H9 (cell line): ENCODE results near the gene RFWD3. TPM values are rescaled to one million over a fixed set of nuclear protein-coding genes. Genes with fewer than 3 reads are reported as not detected.

Source experiments
- DNase-seq: peaks from one replicate; pipeline ENCODE4 v3.0.0-alpha.2; 2017
- H2AFZ ChIP-seq: one replicate; pipeline ENCODE4 v1.6.1; 2013; ENCODE audit warnings: mild to moderate bottlenecking, low read length, control low read depth, moderate library complexity
- H2AK5ac ChIP-seq: 2 replicates; pipeline ENCODE4 v1.6.1; 2013; ENCODE audit warnings: low read length, control low read depth, mixed read lengths; ENCODE audit not compliant: insufficient read length
- H2BK120ac ChIP-seq: one replicate; pipeline ENCODE4 v1.6.1; 2013; ENCODE audit warnings: low read depth, mild to moderate bottlenecking, low read length, control low read depth, inconsistent platforms; ENCODE audit not compliant: poor library complexity, severe bottlenecking
- H2BK12ac ChIP-seq: 2 replicates; pipeline ENCODE4 v1.6.1; 2013; ENCODE audit warnings: low read length, control low read depth, mixed read lengths, low read depth; ENCODE audit not compliant: insufficient read length
- H2BK15ac ChIP-seq: 2 replicates; pipeline ENCODE4 v1.6.1; 2013; ENCODE audit warnings: low read depth, low read length, control low read depth
- H2BK20ac ChIP-seq: one replicate; pipeline ENCODE4 v1.6.1; 2013; ENCODE audit warnings: low read depth, mild to moderate bottlenecking, low read length, control low read depth, inconsistent platforms; ENCODE audit not compliant: poor library complexity, severe bottlenecking
- H2BK5ac ChIP-seq: 2 replicates; pipeline ENCODE4 v1.6.1; 2013; ENCODE audit warnings: low read length, control low read depth, mixed read lengths; ENCODE audit not compliant: insufficient read length
- H3K14ac ChIP-seq: 2 replicates; pipeline ENCODE4 v1.6.1; 2013; ENCODE audit warnings: low read length, control low read depth; ENCODE audit not compliant: insufficient read depth
- H3K18ac ChIP-seq: 2 replicates; pipeline ENCODE4 v1.6.1; 2013; ENCODE audit warnings: low read depth, mild to moderate bottlenecking, mixed read lengths, low read length, control low read depth; ENCODE audit not compliant: insufficient read length
- H3K23ac ChIP-seq: 2 replicates; pipeline ENCODE4 v1.6.1; 2013; ENCODE audit warnings: low read length, control low read depth, mixed read lengths, low read depth; ENCODE audit not compliant: insufficient read length
- H3K23me2 ChIP-seq: 2 replicates; pipeline ENCODE4 v1.6.1; 2013; ENCODE audit warnings: low read depth, mild to moderate bottlenecking, mixed read lengths, low read length, control low read depth; ENCODE audit not compliant: insufficient read length, poor library complexity, severe bottlenecking
- H3K27ac ChIP-seq: 2 replicates; pipeline ENCODE4 v1.5.1; 2013; ENCODE audit warnings: low read length, control low read depth, mixed read lengths, low read depth; ENCODE audit not compliant: insufficient read length
- H3K27me3 ChIP-seq: 2 replicates; pipeline ENCODE4 v1.6.1; 2013; ENCODE audit warnings: low read length, control low read depth, inconsistent platforms; ENCODE audit not compliant: insufficient read depth
- H3K4ac ChIP-seq: 2 replicates; pipeline ENCODE4 v1.6.1; 2013; ENCODE audit warnings: low read depth, mild to moderate bottlenecking, control low read depth, inconsistent platforms, low read length, moderate library complexity
- H3K4me1 ChIP-seq: 2 replicates; pipeline ENCODE4 v1.6.1; 2013; ENCODE audit warnings: low read length, control low read depth, inconsistent platforms; ENCODE audit not compliant: insufficient read depth
- H3K4me2 ChIP-seq: 2 replicates; pipeline ENCODE4 v1.6.1; 2013; ENCODE audit warnings: low read length, control low read depth, mixed read lengths; ENCODE audit not compliant: insufficient read length, insufficient read depth
- H3K56ac ChIP-seq: 2 replicates; pipeline ENCODE4 v1.6.1; 2013; ENCODE audit warnings: low read depth, mild to moderate bottlenecking, mixed read lengths, low read length, control low read depth; ENCODE audit not compliant: insufficient read length
- H3K79me1 ChIP-seq: 2 replicates; pipeline ENCODE4 v1.6.1; 2013; ENCODE audit warnings: low read depth, mild to moderate bottlenecking, moderate library complexity, low read length, control low read depth, inconsistent platforms; ENCODE audit not compliant: insufficient read depth, poor library complexity, severe bottlenecking
- H3K79me2 ChIP-seq: 2 replicates; pipeline ENCODE4 v1.6.1; 2013; ENCODE audit warnings: low read length, control low read depth, inconsistent platforms; ENCODE audit not compliant: insufficient read depth
- H3K9ac ChIP-seq: 2 replicates; pipeline ENCODE4 v1.6.1; 2013; ENCODE audit warnings: low read length, control low read depth, mixed read lengths; ENCODE audit not compliant: insufficient read length; ENCODE audit errors: extremely low read depth
- H3K9me3 ChIP-seq: one replicate; pipeline ENCODE4 v1.6.1; 2013; ENCODE audit warnings: low read depth, low read length, inconsistent platforms; ENCODE audit not compliant: control insufficient read depth
- H3T11ph ChIP-seq: one replicate; pipeline ENCODE4 v1.6.1; 2013; ENCODE audit warnings: mild to moderate bottlenecking, low read length, control low read depth, inconsistent platforms
- H4K20me1 ChIP-seq: one replicate; pipeline ENCODE4 v1.6.1; 2013; ENCODE audit not compliant: control insufficient read depth, insufficient read length, insufficient read depth
- H4K5ac ChIP-seq: 2 replicates; pipeline ENCODE4 v1.6.1; 2013; ENCODE audit warnings: low read depth, mild to moderate bottlenecking, mixed read lengths, low read length, control low read depth; ENCODE audit not compliant: insufficient read length
- H4K8ac ChIP-seq: replicated peaks from 2 replicates; pipeline ENCODE4 v1.6.1; 2013; ENCODE audit warnings: low read length, control low read depth, mixed read lengths, low read depth; ENCODE audit not compliant: insufficient read length
- H4K91ac ChIP-seq: 2 replicates; pipeline ENCODE4 v1.6.1; 2013; ENCODE audit warnings: low read depth, mild to moderate bottlenecking, moderate library complexity, mixed read lengths, low read length, control low read depth; ENCODE audit not compliant: insufficient read length
- H3K27ac Mint-ChIP-seq, 3 experiments: 2 replicates in 2 of 3; 3 replicates in 1 of 3; pipeline ENCODE4 v1.8.0; 2020 to 2021; ENCODE audit warnings: mixed read lengths in 3 of 3, mild to moderate bottlenecking in 1 of 3, moderate library complexity in 1 of 3
- H3K27me3 Mint-ChIP-seq: 2 replicates; pipeline ENCODE4 v1.8.0; 2021; ENCODE audit warnings: low read depth, mild to moderate bottlenecking, moderate library complexity, mixed read lengths
- H3K36me3 Mint-ChIP-seq, 3 experiments: 2 replicates in 2 of 3; 3 replicates in 1 of 3; pipeline ENCODE4 v1.8.0; 2020 to 2021; ENCODE audit warnings: low read depth in 3 of 3, mixed read lengths in 3 of 3; ENCODE audit not compliant: insufficient read depth in 1 of 3
- H3K4me1 Mint-ChIP-seq, 2 experiments: 2 replicates each; pipeline ENCODE4 v1.8.0; 2020; ENCODE audit warnings: mixed read lengths in 2 of 2
- H3K4me3 Mint-ChIP-seq, 2 experiments: 2 replicates in 1 of 2; 3 replicates in 1 of 2; pipeline ENCODE4 v1.8.0; 2020 to 2021; ENCODE audit warnings: mild to moderate bottlenecking in 2 of 2, mixed read lengths in 2 of 2, moderate library complexity in 1 of 2
- H3K9me3 Mint-ChIP-seq, 2 experiments: 2 replicates in 1 of 2; 3 replicates in 1 of 2; pipeline ENCODE4 v1.8.0; 2020; ENCODE audit warnings: mild to moderate bottlenecking in 2 of 2, mixed read lengths in 2 of 2, moderate library complexity in 1 of 2
- WGBS: extraction: QIAGEN DNeasy Blood & Tissue Kit; methylation state at CpG from one replicate; pipeline ENCODE4 v1.1.7; 2013; ENCODE audit warnings: missing lambda C conversion rate, low lambda C conversion rate, mixed read lengths; ENCODE audit not compliant: insufficient read length; ENCODE audit errors: extremely low coverage; 5-methylcytosine and 5-hydroxymethylcytosine counted together
- total RNA-seq: library from RNA; stranded (reverse); gene quantifications from 2 replicates; pipeline ENCODE4 v1.2.1, GENCODE V29; 2021
- TF ChIP-seq, protein P1 (sequence below): fragments of 200-600 bp; sonication (generic); conservative IDR thresholded peaks from 3 replicates; pipeline ENCODE4 v1.8.0; 2021; ENCODE audit warnings: antibody characterized with exemption, mild to moderate bottlenecking

Gene RFWD3
- total RNA-seq, 1 experiment from 2014 or later, result 114 TPM

DNA sequence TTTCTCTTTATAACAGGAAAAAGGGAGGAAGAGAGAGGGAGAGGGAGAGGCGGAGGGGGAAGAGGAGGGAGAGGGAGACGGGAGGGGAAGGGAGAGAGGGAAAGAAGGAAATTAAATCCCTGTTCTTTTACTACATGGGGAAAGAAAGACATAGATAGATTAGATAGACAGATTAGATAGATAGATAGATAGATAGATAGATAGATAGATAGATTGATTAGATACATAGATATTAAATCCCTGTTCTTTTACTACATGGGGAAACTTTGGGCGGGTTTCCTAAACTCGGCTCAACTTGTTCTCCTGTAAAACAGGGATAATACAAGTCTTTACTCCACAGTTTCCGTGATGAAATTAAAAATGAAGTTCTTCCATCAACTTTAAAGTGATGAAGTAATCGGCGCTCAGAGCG is 661 bp downstream of the RFWD3 start:
- peak overlapping the region; percentile 89 to 96 for H3K4me3 Mint-ChIP-seq
- Histone ChIP-seq H2BK20ac (no peak overlapping the region), H4K8ac (no peak overlapping the region), H2BK15ac (no peak overlapping the region), H3K79me2 (peaks cover 18% of the 10 kb centered on the region; the same call in 1 of the 2 replicates), H2AFZ (no peak overlapping the region), H3K18ac (no peak overlapping the region), H4K5ac (no peak overlapping the region), H3K4ac (no peak overlapping the region), H3T11ph (no peak overlapping the region), H4K20me1 (no peaks in the 10 kb centered on the region), H3K23me2 (peaks cover 12% of the 10 kb centered on the region), H3K56ac (no peak overlapping the region), H3K23ac (no peak overlapping the region), H3K9me3 (no peaks in the 10 kb centered on the region), H3K79me1 (no peaks in the 10 kb centered on the region), H2BK12ac (no peak overlapping the region), H4K91ac (no peak overlapping the region), H3K27me3 (no peaks in the 10 kb centered on the region), H2BK5ac (no peak overlapping the region), H3K4me2 (peak overlapping the region; percentile 42), H3K9ac (peak overlapping the region; percentile 96), H3K4me1 (no peaks in the 10 kb centered on the region; the same call in 1 of the 2 replicates), H2AK5ac (no peak overlapping the region), H2BK120ac (no peak overlapping the region), H3K14ac (peak overlapping the region; percentile 94), H3K27ac (no peak overlapping the region)
- no CpG with 5 or more reads among the region's 8 CpGs for WGBS
- H3K4me1 Mint-ChIP-seq, result peaks cover 12 to 21% of the 10 kb centered on the region in 2 experiments
- peaks cover 5 to 11% of the 10 kb centered on the region in 2 experiments; a peak in 3 of 5 replicates for H3K9me3 Mint-ChIP-seq
- DNase-seq, result no peak
- H3K27me3 Mint-ChIP-seq, result no peaks in the 10 kb centered on the region; the same call in none of the 2 replicates
- H3K36me3 Mint-ChIP-seq, result peaks cover 30 to 50% (median 48%) of the 10 kb centered on the region in 3 experiments
- H3K27ac Mint-ChIP-seq, result peak overlapping the region in 1 of 3 experiments; percentile 87; a peak in 1 of 7 replicates
- TF ChIP-seq, protein P1, sequence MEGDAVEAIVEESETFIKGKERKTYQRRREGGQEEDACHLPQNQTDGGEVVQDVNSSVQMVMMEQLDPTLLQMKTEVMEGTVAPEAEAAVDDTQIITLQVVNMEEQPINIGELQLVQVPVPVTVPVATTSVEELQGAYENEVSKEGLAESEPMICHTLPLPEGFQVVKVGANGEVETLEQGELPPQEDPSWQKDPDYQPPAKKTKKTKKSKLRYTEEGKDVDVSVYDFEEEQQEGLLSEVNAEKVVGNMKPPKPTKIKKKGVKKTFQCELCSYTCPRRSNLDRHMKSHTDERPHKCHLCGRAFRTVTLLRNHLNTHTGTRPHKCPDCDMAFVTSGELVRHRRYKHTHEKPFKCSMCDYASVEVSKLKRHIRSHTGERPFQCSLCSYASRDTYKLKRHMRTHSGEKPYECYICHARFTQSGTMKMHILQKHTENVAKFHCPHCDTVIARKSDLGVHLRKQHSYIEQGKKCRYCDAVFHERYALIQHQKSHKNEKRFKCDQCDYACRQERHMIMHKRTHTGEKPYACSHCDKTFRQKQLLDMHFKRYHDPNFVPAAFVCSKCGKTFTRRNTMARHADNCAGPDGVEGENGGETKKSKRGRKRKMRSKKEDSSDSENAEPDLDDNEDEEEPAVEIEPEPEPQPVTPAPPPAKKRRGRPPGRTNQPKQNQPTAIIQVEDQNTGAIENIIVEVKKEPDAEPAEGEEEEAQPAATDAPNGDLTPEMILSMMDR, result no peak
